Cerebellar cortex (tissue), 1 donor: ENCODE results near the gene POU2AF2.
"Not testable (repeated sequence)": the region's sequence is repeated elsewhere in the genome, so short reads cannot be mapped to it uniquely, and the experiment has no call there.

Source experiments
- DNase-seq: peaks from one replicate; pipeline ENCODE4 v3.0.0-alpha.2; 2015; ENCODE audit warnings: low spot score

Gene POU2AF2, protein sequence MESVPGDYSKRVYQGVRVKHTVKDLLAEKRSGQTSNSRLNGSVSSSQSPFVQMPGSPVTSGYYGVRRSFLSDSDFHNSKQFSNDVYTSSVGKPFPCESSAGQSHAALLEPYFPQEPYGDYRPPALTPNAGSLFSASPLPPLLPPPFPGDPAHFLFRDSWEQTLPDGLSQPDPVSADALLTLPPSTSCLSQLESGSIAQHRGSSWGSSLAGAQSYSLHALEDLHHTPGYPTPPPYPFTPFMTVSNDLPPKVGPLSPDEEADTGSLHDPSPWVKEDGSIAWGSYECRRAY

DNA sequence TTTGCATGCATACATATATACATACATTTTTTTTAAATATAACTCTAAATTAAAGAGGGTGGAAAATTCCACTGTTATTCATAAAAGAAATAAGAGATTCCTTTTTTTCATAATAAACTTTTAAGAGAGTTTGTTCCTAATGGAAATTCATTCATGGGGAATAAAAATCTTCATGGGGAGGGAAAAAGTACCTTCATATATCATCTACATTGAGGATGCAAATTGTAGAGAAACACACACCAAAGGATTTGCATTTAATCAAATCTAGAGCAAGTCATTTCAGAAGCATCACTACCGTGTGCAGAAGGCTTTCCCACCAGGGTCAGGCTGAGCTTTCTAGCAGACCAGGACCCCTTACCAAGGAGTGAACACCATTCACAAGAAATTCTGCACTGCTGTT is at the start of gene POU2AF2:
TSS of gene POU2AF2 (plus strand) at position 301 of the 400 bp plus-strand sequence. CDS start 129 bp downstream, outside the sequence.
- DNase-seq: no peak

DNA sequence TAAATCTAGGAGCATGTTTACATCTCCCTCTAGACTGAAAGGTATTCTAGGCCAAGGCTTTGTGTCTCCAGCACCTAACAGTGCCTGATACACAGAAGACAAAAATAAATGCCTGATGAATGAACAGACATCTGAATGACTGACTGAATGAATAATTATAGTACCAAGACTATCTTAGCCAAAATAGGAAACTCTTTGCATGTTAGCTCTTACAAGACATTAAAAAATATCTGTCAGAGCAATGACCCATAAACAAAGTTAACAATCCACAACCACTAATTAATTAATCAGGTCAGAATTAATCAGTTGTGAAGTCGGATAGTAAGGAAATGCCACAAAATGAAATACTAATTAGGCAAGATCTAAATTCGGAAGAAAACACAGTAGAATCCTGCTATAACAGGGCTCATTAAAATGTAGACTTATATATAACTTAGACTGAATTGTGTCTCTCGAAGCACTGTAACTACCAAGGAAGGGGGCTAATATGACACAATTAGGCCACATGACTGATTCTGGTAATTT is 45.5 kb upstream of the POU2AF2 start:
- DNase-seq: no peak

DNA sequence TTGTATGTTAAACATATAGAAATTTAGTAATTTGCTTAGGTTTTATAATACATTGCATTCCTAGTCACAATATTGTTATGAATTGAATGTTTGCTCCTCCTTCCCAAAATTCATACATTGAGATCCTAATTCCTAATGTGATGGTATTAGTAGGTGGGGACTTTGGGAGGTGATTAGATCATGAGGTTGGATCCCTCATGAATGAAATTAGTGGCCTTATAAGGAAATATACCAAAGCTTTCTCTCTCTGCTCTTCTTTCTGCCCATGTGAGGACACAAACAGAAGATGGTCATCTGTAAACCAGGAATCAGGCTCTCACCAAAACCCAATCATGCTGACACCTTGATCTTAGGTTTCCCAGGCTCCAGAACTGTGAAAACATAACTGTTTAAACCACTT is 41.3 kb upstream of the POU2AF2 start:
- no peak for DNase-seq

DNA sequence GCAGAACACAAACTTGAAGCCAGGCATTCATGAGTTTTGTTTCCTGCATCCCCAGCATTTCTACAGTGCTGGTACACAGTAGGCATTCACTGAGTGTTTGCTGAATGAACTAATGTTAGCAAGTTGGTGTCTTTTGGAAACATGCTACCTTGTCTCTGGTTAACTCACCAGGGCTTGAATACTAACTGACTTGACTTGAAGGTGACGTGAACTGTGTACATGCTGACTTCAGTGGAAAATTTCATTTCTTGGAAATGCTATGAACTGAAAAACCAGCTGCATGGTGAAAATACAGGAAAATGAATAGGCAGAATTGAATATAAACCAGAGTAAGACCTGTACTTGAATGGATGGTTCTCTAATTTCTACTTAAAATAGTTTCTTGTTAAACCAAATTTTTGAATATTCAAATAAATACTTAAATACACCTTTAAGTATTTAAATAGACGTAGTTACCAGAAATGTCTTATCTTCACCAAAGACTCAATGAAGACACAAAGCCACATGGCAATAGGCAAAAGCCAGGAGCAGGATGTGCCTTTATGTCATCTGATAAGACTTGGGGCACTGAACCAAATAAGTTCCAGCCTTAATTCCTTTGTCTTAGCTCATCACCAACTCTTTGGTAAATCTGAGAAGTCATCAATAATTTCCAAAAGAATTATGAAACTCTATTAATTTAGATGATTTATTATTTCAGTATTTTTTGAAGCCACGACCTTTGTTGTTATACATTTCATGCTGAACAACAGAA is 39.7 kb upstream of the POU2AF2 start:
- DNase-seq: no peak

DNA sequence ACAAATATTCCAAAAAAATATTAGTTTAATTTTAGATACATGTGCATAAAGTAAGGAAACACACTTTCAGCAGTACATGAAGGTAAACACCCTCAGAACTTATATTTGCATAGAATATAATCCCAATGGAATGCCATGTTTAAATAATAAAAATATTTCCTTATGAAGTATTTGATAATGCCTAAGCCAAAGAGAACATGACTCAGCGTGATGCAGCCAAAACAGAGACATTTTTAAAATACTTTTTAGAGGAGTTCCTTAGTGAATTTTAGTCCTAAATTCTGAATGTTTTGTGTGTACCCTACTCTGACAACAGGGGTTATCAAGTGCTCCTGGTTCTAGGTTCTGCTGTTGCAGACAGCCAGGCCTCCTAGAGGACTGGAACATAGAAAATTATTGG is 39.1 kb upstream of the POU2AF2 start:
- no peak for DNase-seq

DNA sequence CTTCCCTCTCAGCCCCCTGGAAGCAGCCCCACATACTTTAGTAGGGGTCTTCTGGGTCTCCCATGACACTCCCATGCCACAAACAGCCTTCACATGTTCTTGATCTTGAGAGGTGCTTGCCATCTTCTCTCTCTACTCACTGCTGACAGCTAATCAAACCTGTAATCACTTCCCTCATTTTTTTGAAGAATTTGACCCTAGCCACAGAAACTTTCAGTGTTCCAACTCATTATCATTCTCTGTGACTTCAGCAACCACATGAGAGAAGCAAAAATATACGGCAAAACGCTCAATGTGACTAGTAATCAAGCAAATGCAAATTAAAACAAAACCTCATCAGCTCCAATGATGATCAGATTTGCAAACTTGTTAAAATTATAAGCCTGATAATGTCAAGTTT is 38.3 kb upstream of the POU2AF2 start:
- DNase-seq: no peak

DNA sequence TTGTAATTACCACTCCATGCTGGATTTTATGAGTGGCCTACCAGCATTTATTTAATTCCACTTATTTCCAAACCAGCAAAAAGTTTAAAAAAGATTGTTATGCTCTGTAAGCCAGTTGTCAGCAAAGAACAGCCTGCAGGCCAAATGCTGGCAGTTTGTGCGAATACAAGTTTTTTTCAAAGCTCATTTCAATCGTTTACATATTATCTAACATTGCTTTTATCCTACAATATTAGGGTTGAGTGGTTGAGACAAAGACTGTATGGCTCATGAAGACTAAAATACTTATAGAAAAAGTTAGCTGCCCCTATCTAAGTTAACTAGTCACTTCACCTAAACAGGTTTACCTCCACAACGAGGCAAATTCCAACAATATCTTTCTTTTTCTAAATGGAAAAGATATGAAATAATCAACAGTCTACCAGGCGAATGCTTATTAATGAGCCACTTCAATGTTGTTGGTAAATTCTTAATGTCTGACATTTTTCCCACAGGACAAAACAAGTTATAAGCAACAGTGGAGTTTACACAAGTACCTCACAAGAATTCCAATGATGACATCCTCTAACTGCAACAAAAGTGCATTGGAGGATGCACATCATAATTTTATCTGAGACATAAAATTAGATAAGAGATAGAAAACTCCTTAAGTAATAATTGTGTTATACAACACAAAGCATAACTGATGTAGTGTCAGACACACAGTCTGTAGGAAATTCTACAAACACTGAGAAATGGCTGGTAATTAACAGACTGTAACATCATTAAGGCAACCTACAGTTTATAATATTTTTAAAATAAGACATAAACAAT is 35.8 kb upstream of the POU2AF2 start:
- DNase-seq: no peak

DNA sequence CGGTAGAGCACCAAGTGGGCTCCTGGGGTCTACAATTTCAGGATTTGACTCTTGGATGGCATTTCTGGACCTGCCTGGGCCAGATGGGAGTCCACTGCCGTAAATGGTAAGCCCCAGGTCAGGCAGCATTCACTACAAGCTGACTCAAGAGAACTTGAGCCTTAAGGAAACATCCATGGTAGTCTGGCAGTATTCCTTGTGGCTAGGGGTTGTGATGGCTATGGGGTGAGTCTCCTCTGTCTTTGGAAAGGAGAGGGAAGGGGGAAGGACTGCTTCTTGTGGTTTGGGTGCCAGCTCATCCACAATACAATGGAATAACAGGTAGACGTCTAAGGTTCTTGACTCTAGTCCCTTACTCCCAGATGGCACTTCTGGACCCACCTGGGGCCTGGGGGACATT is 32.3 kb upstream of the POU2AF2 start:
- no peak for DNase-seq

DNA sequence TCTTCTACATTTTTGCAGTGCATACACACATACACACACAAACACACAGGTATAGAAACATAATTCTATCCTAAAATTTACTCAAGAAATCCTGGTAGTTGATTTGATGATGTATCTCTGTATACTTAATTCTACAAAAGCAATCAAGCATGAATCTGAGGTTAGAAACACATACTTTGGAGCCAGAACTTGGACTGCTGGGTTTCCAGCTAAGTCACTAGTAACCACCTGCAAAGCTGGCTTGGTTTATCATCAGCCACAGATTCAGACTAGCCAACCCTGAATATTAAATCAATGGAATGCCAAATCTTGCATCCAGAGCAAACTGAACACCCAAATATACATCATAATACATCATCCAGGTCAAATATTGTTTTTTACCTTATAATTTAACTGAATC is 24.8 kb upstream of the POU2AF2 start:
- DNase-seq: no peak

DNA sequence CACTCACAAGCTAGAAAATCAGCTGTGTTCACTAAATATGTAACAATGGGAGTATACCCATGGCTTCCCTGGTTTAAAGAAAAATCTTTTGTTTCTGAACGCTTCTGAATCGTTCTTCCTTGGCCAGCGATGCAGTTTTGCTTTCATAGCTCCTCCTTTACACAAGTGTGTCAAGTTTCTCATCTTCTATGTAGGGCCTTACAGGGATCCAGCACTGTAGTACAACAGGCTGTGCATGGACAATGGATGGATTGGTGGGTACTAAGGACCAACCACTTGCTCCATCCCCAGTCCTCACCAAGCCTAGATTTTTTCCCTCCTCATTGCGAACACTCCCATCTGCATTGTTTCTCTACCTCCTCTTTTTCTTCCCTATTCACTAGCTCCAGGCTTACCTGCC is 24.3 kb upstream of the POU2AF2 start:
- no peak for DNase-seq

DNA sequence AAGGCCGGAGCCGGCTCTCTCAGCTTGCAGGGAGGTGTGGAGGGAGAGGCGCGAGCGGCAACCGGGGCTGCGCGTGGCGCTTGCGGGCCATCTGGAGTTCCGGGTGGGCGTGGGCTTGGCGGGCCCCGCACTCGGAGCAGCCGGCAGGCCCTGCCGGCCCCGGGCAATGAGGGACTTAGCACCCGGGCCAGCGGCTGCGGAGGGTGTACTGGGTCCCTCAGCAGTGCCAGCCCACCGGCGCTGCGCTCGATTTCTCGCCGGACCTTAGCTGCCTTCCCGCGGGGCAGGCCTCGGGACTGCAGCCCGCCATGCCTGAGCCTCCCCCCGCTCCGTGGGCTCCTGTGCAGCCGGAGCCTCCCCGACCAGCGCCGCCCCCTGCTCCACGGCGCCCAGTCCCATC is 23.6 kb upstream of the POU2AF2 start:
- DNase-seq: not testable (repeated sequence)

DNA sequence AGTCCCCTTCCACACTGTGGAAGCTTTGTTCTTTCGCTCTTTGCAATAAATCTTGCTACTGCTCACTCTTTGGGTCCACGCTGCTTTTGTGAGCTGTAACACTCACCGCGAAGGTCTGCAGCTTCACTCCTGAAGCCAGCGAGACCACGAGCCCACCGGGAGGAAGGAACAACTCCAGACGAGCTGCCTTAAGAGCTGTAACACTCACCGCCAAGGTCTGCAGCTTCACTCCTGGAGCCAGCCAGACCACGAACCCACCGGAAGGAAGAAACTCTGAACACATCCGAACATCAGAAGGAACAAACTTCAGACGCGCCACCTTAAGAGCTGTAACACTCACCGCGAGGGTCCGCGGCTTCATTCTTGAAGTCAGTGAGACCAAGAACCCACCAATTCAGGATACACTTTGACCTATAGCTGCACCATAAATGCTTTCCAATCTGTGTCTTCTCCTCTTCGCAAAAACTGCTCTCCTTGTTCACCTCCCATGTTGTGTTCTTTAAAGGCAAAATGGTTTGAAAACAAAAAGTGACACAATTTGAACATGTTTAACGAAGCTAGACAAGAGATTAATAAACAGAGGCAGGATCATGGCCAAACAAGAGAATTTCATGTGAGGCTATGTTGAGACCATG is 22.6 kb upstream of the POU2AF2 start:
- not testable (repeated sequence) for DNase-seq

DNA sequence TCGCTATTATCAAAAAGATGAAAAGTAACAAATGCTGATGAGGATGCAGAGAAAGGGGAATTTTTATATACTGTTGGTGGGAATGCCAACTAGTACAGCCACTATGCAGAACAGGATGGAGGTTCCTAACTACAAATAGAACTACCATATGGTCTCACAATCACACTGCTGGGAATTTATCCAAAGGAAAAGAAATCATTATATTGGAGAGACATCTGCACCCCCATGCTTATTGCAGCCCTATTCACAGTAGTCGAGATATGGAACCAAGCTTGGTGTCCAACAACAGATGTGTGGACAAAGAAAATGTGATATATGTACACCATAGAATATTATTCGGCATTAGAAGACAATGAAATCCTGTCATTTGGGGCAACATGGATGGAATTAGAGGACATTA is 19.6 kb upstream of the POU2AF2 start:
- DNase-seq: peak; percentile 81

DNA sequence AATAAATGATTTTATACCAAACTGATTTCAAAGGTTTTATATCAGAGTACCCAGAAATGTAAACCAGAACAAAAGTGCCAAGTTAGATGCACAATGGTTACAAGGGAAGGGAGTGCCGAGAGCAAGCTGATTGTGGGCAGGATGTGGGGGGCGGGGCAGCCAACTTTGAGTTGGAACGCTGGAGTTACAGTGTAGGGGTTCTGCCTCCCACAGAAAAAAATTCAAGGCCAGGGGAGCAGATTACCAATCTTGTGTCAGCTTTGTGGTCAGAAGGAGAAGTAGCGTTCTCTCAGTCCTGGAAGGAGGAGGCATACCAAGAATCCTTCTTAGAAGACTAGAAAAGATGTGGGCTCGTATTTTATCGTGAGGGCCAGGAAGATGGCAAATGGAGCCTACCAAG is 15.9 kb upstream of the POU2AF2 start:
- DNase-seq: no peak

DNA sequence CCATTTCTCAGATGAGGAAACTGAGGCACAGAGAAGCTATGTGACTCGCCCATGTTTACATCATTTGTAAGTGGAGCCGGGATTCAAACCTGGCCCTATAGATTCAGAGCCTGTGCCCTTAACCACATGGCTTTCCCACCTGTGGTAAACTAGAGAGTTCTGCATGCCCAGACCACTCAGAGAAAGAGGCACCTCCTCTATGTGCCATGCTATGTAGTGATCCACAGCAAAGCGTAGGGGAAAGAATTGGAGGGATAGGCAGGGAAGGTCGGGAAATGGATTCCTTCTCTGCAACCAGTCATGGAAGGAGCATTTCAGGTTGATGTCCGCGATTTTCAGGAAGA is 15.4 kb upstream of the POU2AF2 start:
- no peak for DNase-seq

DNA sequence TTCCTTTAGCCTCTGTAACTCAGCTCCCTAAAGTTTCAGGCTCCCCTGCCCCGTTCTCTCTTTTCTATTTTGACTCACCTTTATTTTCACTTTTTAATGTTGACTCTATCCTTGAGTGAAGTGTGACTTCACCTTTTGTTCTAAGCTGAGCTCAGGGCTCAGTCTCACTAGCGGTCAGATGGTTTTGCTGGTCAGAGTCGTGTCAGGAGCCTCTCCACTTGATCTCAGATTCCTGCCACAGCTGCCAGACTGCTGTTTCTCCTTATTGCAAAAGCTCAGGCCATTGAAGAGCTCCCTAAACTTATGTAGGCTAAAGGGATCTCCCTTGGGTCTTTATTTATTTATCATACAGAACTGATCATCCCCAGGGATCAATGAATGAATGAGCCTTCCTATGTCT is 13.7 kb upstream of the POU2AF2 start:
- DNase-seq: no peak

DNA sequence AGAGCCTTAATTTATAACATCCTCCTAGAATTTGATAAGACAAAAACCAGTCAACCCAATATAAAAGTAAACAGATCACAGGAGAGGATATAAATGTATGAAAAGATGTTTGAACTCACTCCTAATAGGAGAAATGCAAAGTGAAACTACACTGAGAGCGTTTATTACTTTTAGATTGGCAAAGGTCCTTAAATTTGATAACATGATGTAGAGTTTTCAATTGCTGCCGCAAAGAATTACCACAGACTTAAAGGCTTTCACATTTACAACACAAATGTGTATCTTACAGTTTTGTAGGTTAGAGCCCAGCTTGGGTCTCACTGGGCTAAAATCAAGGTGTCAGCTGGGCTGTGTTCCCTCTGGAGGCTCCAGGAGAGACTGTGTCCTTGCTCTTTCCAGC is 9.1 kb upstream of the POU2AF2 start:
- DNase-seq: no peak

DNA sequence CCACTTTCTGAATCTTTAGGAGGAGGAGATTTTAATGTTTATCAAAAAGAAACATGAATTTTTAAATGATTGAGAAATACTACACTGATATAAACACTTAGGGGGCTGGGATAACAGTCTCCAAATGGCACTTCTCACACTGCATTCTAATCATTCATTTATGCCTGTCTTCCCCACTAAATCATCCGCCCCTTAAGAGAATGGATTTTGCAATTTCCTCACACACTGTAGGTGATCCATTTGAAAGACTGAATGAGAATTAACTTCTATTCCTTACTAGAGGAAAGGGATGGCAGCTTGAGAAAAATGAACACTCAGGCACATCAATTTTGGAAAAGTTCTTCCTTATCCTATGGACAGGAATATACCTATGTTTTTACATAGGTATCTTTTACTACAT is 7.6 kb upstream of the POU2AF2 start:
- no peak for DNase-seq

DNA sequence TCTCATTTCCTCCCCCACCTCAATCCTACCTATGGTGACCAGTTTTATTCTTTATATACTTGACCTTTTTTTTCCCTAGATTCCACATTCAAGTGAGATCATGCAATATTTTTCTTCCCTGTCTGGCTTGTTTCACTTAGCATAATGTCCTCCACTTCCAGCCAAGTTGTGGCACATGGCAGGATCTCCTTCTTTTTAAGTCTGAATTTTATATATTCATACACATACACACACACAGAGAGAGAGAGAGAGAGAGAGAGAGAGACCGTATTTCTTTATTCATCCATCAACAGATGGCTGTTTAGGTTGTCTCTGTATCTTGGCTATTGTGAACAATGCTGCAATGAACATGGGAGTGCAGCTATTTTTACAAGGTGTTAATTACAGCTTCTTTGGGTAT is 1.4 kb downstream of the POU2AF2 start:
- no peak for DNase-seq

DNA sequence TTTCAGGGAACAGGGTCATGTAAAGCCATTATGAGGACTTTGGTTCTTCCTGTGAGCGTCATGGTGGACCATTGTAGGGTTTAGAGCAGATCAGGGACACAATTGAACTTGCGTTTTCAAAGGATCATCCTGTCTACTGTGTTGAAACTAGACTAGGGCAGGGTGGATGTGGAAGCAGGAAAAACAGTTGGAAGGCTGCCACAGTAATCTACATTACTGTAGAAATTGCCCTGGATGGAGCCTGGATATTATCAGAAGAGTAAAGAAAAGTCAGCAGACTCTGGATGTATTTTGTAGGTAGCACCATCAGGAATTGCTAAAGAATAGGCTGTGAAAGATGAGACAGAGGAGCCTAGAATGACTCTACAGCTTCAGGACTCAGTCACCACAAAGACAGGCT is 5.4 kb downstream of the POU2AF2 start:
- DNase-seq: no peak

DNA sequence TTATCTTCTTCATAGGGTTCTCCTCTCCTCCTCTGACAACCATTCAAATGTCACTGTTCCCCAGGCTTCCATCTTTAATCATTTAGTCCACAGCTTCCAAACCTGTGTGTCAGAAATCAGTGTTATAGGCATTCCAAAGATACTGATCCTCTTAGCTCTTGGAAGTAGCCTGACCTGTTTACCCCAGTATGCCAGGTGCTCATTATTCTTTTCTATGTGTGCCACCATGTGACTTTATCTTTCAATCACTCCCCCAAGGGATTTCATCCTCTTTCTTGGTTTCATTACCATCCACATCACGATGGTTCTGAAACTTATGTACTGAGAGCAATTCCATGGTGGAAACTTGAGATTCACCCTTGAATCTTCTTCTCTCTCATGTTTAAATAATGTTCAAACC is 7.6 kb downstream of the POU2AF2 start:
- no peak for DNase-seq

DNA sequence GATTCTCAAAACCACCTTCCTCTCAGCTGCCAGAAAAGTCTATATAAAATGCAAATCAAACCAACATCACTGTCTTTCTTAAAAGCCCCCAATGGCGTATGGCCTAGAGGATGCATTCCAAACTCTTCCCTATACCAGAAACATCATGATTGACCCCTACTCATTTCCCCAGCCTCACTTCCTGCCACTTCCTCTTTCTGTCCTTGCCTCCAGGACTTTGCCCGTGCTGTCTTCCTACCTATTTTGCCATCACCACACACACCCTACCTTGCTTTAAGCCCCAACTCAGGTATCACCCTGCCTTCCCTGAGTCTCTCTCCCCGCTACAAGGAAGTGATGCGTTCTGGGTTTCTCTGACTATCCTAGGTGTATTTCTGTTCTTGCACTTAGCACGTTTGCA is 8.1 kb downstream of the POU2AF2 start:
- DNase-seq: no peak
